GM23338 (cell line): ENCODE measurements around the gene GPR87. TPM values are rescaled to one million over a fixed set of nuclear protein-coding genes. Genes with fewer than 3 reads are reported as not detected.

Experiments
- ATAC-seq: fragments of 200-7000 bp; cut with Tn5 transposase; 3 replicates; pipeline ENCODE4 v1.9.1; 2020
- DNase-seq: peaks from one replicate; pipeline ENCODE4 v3.0.0-alpha.2; 2015; ENCODE audit warnings: low spot score
- H2AFZ ChIP-seq: fragments of 200-600 bp; sonication (generic); 2 replicates; pipeline ENCODE4 v1.8.0; 2016; ENCODE audit warnings: antibody characterized with exemption, mild to moderate bottlenecking, moderate library complexity
- H3F3A ChIP-seq: fragments of 200-600 bp; sonication (generic); replicated peaks from 2 replicates; pipeline ENCODE4 v1.8.0; 2017; ENCODE audit warnings: antibody characterized with exemption, mixed run types, low read depth
- H3K27ac ChIP-seq: fragments of 200-600 bp; sonication (generic); 2 replicates; pipeline ENCODE4 v1.6.1; 2016; ENCODE audit warnings: low read depth
- H3K27me3 ChIP-seq: fragments of 200-600 bp; sonication (generic); 2 replicates; pipeline ENCODE4 v1.8.0; 2016; ENCODE audit warnings: mild to moderate bottlenecking, mixed run types, moderate library complexity; ENCODE audit not compliant: insufficient read depth
- H3K36me3 ChIP-seq: fragments of 200-600 bp; sonication (generic); 2 replicates; pipeline ENCODE4 v1.8.0; 2016; ENCODE audit warnings: mild to moderate bottlenecking; ENCODE audit not compliant: insufficient read depth
- H3K4me1 ChIP-seq: fragments of 200-600 bp; sonication (generic); 2 replicates; pipeline ENCODE4 v1.8.0; 2016; ENCODE audit warnings: mild to moderate bottlenecking, moderate library complexity; ENCODE audit not compliant: insufficient read depth
- H3K4me2 ChIP-seq: fragments of 200-600 bp; sonication (generic); 2 replicates; pipeline ENCODE4 v1.7.1; 2017; ENCODE audit warnings: mixed run types
- H3K4me3 ChIP-seq: fragments of 200-600 bp; sonication (generic); 2 replicates; pipeline ENCODE4 v1.6.1; 2016; ENCODE audit warnings: mixed run types
- H3K79me2 ChIP-seq: fragments of 200-600 bp; sonication (generic); replicated peaks from 2 replicates; pipeline ENCODE4 v1.8.0; 2017; ENCODE audit warnings: mild to moderate bottlenecking; ENCODE audit not compliant: insufficient read depth
- H3K9me2 ChIP-seq: fragments of 200-600 bp; sonication (generic); 2 replicates; pipeline ENCODE4 v1.8.0; 2017; ENCODE audit not compliant: insufficient read depth
- H4K20me1 ChIP-seq: fragments of 200-600 bp; sonication (generic); replicated peaks from 2 replicates; pipeline ENCODE4 v1.8.0; 2017; ENCODE audit warnings: mild to moderate bottlenecking; ENCODE audit not compliant: insufficient read depth
- H3K27ac Mint-ChIP-seq: 2 replicates; pipeline ENCODE4 v1.8.0; 2020; ENCODE audit warnings: inconsistent platforms, mild to moderate bottlenecking, moderate library complexity, mixed read lengths
- H3K27me3 Mint-ChIP-seq: 3 replicates; pipeline ENCODE4 v1.8.0; 2022; ENCODE audit warnings: low read depth, mild to moderate bottlenecking, moderate library complexity, mixed read lengths, inconsistent platforms; ENCODE audit not compliant: insufficient read depth, poor library complexity
- H3K36me3 Mint-ChIP-seq: 3 replicates; pipeline ENCODE4 v1.8.0; 2021; ENCODE audit warnings: low read depth, mild to moderate bottlenecking, inconsistent platforms, moderate library complexity, mixed read lengths
- H3K4me1 Mint-ChIP-seq: 3 replicates; pipeline ENCODE4 v1.8.0; 2020; ENCODE audit warnings: mild to moderate bottlenecking, inconsistent platforms, mixed read lengths
- H3K4me3 Mint-ChIP-seq: 3 replicates; pipeline ENCODE4 v1.8.0; 2021; ENCODE audit warnings: moderate library complexity, mild to moderate bottlenecking, inconsistent platforms, mixed read lengths
- H3K9me3 Mint-ChIP-seq: 3 replicates; pipeline ENCODE4 v1.8.0; 2020; ENCODE audit warnings: moderate library complexity, mild to moderate bottlenecking, inconsistent platforms, mixed read lengths
- CREB1 ChIP-seq: fragments of 250-450 bp; sonication (Bioruptor Pico); IDR thresholded peaks from 2 replicates; pipeline ENCODE4 v1.5.0; 2020; ENCODE audit warnings: low read depth, mild to moderate bottlenecking, moderate library complexity
- EZH2 ChIP-seq: fragments of 200-600 bp; sonication (generic); IDR thresholded peaks from one replicate; pipeline ENCODE4 v1.8.0; 2017; ENCODE audit warnings: antibody characterized with exemption, mild to moderate bottlenecking, low read depth; ENCODE audit not compliant: unreplicated experiment
- EZH2phosphoT487 ChIP-seq: fragments of 200-600 bp; sonication (generic); IDR thresholded peaks from one replicate; pipeline ENCODE4 v1.8.1; 2018; ENCODE audit warnings: antibody characterized with exemption; ENCODE audit not compliant: unreplicated experiment
- JUNB ChIP-seq: IDR thresholded peaks from one replicate; pipeline ENCODE4 v1.6.1; 2016; ENCODE audit warnings: antibody characterized with exemption; ENCODE audit not compliant: unreplicated experiment
- NANOG ChIP-seq: IDR thresholded peaks from 2 replicates; pipeline ENCODE4 v1.6.1; 2016; ENCODE audit warnings: antibody characterized with exemption, borderline replicate concordance
- POLR2AphosphoS5 ChIP-seq: IDR thresholded peaks from 2 replicates; pipeline ENCODE4 v1.6.1; 2016; ENCODE audit warnings: antibody characterized with exemption, low read depth
- STAT1 ChIP-seq: IDR thresholded peaks from one replicate; pipeline ENCODE4 v1.6.1; 2016; ENCODE audit warnings: antibody characterized with exemption; ENCODE audit not compliant: unreplicated experiment
- ZNF114 ChIP-seq: fragments of 250-450 bp; sonication (Bioruptor Pico); IDR thresholded peaks from 2 replicates; pipeline ENCODE4 v1.5.0; 2020; ENCODE audit warnings: mild to moderate bottlenecking, moderate library complexity
- ZNF331 ChIP-seq: fragments of 250-450 bp; sonication (Bioruptor Pico); IDR thresholded peaks from 2 replicates; pipeline ENCODE4 v1.5.0; 2020; ENCODE audit warnings: low read depth, mild to moderate bottlenecking, moderate library complexity
- polyA plus RNA-seq: library from polyadenylated mRNA; unstranded; fragments of >200 nt; fragmentation: Nextera tagmentation; extraction: Ambion mirVana; gene quantifications from 2 replicates; pipeline ENCODE4 v1.2.1, GENCODE V29; 2016
- total RNA-seq: library from RNA; depleted of rRNA; stranded (reverse); fragments of >200 nt; shearing (Covaris generic); gene quantifications from 2 replicates; pipeline ENCODE4 v1.2.3, GENCODE V29; 2014
- TF ChIP-seq, protein P1 (sequence below): IDR thresholded peaks from 2 replicates; pipeline ENCODE4 v1.6.1; 2016; ENCODE audit warnings: antibody characterized with exemption
- TF ChIP-seq, protein P2 (sequence below), 2 experiments: fragments of 200-600 bp in 1 of 2; sonication (generic) in 1 of 2; conservative IDR thresholded peaks; 2 replicates each; pipeline versions ENCODE4 v1.5.1 to v1.6.1; 2016 to 2017; ENCODE audit warnings: antibody characterized with exemption in 2 of 2, low read depth in 2 of 2, mild to moderate bottlenecking in 2 of 2, moderate library complexity in 1 of 2
- TF ChIP-seq, protein P3 (sequence below): IDR thresholded peaks from one replicate; pipeline ENCODE4 v1.6.1; 2018; ENCODE audit warnings: antibody characterized with exemption; ENCODE audit not compliant: unreplicated experiment
- TF ChIP-seq, protein P4 (sequence below): fragments of 250-450 bp; sonication (Bioruptor Pico); IDR thresholded peaks from 2 replicates; pipeline ENCODE4 v1.5.0; 2020; ENCODE audit warnings: mild to moderate bottlenecking, moderate library complexity

Gene GPR87
- total and polyA plus RNA-seq, 2 experiments from 2014 or later, result 0.21 TPM; not detected in 1

DNA sequence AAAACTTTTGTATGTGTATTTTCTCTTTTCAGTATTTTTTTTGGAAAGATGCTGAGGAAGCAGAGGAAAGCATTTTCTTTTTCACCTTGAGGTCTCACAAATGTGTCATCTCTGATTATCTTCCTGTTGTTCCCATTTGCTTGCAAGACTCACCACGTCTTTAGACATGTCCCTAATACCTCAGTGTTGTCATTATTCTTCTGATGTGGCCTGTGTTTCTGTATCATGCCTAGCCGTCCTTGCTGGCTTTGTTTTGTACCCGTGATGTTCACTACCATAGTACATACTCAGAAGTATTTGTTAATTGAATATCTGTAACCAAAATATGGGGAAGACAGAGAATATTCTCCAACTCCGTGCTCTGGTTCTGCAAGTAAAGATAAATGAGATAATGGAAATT, 33.2 kb downstream of the GPR87 start:
- Histone ChIP-seq H2AFZ (no peak overlapping the region), H3K36me3 (no peaks in the 10 kb centered on the region), H3K9me2 (no peaks in the 10 kb centered on the region), H3F3A (no peaks in the 10 kb centered on the region), H3K4me1 (no peaks in the 10 kb centered on the region), H3K4me2 (no peak overlapping the region), H4K20me1 (0 out of 2 replicates have a peak, but pooled peaks cover 2% of the 10 kb centered on the region), H3K4me3 (no peak overlapping the region), H3K27me3 (no peaks in the 10 kb centered on the region), H3K79me2 (no peaks in the 10 kb centered on the region), H3K27ac (no peak overlapping the region)
- no peak for ATAC-seq
- Mint-ChIP-seq H3K9me3 (no peaks in the 10 kb centered on the region), H3K27me3 (peaks cover 3% of the 10 kb centered on the region), H3K4me3 (no peak overlapping the region), H3K27ac (no peak overlapping the region), H3K36me3 (no peaks in the 10 kb centered on the region), H3K4me1 (no peaks in the 10 kb centered on the region; the same call in 2 of the 3 replicates)
- TF ChIP-seq, protein P1, sequence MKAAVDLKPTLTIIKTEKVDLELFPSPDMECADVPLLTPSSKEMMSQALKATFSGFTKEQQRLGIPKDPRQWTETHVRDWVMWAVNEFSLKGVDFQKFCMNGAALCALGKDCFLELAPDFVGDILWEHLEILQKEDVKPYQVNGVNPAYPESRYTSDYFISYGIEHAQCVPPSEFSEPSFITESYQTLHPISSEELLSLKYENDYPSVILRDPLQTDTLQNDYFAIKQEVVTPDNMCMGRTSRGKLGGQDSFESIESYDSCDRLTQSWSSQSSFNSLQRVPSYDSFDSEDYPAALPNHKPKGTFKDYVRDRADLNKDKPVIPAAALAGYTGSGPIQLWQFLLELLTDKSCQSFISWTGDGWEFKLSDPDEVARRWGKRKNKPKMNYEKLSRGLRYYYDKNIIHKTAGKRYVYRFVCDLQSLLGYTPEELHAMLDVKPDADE, result no peak
- TF ChIP-seq NANOG (no peak), ZNF114 (CRISPR knock-in tag) (no peak), EZH2phosphoT487 (no peak), CREB1 (no peak), POLR2AphosphoS5 (no peak), JUNB (no peak), EZH2 (no peak), ZNF331 (CRISPR knock-in tag) (no peak), STAT1 (no peak)
- TF ChIP-seq, protein P2, sequence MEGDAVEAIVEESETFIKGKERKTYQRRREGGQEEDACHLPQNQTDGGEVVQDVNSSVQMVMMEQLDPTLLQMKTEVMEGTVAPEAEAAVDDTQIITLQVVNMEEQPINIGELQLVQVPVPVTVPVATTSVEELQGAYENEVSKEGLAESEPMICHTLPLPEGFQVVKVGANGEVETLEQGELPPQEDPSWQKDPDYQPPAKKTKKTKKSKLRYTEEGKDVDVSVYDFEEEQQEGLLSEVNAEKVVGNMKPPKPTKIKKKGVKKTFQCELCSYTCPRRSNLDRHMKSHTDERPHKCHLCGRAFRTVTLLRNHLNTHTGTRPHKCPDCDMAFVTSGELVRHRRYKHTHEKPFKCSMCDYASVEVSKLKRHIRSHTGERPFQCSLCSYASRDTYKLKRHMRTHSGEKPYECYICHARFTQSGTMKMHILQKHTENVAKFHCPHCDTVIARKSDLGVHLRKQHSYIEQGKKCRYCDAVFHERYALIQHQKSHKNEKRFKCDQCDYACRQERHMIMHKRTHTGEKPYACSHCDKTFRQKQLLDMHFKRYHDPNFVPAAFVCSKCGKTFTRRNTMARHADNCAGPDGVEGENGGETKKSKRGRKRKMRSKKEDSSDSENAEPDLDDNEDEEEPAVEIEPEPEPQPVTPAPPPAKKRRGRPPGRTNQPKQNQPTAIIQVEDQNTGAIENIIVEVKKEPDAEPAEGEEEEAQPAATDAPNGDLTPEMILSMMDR (conservative IDR thresholded peaks at IDR 0.05; ENCODE audit: low read depth in 2 of 2), result no peak
- TF ChIP-seq, protein P3, sequence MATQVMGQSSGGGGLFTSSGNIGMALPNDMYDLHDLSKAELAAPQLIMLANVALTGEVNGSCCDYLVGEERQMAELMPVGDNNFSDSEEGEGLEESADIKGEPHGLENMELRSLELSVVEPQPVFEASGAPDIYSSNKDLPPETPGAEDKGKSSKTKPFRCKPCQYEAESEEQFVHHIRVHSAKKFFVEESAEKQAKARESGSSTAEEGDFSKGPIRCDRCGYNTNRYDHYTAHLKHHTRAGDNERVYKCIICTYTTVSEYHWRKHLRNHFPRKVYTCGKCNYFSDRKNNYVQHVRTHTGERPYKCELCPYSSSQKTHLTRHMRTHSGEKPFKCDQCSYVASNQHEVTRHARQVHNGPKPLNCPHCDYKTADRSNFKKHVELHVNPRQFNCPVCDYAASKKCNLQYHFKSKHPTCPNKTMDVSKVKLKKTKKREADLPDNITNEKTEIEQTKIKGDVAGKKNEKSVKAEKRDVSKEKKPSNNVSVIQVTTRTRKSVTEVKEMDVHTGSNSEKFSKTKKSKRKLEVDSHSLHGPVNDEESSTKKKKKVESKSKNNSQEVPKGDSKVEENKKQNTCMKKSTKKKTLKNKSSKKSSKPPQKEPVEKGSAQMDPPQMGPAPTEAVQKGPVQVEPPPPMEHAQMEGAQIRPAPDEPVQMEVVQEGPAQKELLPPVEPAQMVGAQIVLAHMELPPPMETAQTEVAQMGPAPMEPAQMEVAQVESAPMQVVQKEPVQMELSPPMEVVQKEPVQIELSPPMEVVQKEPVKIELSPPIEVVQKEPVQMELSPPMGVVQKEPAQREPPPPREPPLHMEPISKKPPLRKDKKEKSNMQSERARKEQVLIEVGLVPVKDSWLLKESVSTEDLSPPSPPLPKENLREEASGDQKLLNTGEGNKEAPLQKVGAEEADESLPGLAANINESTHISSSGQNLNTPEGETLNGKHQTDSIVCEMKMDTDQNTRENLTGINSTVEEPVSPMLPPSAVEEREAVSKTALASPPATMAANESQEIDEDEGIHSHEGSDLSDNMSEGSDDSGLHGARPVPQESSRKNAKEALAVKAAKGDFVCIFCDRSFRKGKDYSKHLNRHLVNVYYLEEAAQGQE, result no peak
- TF ChIP-seq, protein P4, sequence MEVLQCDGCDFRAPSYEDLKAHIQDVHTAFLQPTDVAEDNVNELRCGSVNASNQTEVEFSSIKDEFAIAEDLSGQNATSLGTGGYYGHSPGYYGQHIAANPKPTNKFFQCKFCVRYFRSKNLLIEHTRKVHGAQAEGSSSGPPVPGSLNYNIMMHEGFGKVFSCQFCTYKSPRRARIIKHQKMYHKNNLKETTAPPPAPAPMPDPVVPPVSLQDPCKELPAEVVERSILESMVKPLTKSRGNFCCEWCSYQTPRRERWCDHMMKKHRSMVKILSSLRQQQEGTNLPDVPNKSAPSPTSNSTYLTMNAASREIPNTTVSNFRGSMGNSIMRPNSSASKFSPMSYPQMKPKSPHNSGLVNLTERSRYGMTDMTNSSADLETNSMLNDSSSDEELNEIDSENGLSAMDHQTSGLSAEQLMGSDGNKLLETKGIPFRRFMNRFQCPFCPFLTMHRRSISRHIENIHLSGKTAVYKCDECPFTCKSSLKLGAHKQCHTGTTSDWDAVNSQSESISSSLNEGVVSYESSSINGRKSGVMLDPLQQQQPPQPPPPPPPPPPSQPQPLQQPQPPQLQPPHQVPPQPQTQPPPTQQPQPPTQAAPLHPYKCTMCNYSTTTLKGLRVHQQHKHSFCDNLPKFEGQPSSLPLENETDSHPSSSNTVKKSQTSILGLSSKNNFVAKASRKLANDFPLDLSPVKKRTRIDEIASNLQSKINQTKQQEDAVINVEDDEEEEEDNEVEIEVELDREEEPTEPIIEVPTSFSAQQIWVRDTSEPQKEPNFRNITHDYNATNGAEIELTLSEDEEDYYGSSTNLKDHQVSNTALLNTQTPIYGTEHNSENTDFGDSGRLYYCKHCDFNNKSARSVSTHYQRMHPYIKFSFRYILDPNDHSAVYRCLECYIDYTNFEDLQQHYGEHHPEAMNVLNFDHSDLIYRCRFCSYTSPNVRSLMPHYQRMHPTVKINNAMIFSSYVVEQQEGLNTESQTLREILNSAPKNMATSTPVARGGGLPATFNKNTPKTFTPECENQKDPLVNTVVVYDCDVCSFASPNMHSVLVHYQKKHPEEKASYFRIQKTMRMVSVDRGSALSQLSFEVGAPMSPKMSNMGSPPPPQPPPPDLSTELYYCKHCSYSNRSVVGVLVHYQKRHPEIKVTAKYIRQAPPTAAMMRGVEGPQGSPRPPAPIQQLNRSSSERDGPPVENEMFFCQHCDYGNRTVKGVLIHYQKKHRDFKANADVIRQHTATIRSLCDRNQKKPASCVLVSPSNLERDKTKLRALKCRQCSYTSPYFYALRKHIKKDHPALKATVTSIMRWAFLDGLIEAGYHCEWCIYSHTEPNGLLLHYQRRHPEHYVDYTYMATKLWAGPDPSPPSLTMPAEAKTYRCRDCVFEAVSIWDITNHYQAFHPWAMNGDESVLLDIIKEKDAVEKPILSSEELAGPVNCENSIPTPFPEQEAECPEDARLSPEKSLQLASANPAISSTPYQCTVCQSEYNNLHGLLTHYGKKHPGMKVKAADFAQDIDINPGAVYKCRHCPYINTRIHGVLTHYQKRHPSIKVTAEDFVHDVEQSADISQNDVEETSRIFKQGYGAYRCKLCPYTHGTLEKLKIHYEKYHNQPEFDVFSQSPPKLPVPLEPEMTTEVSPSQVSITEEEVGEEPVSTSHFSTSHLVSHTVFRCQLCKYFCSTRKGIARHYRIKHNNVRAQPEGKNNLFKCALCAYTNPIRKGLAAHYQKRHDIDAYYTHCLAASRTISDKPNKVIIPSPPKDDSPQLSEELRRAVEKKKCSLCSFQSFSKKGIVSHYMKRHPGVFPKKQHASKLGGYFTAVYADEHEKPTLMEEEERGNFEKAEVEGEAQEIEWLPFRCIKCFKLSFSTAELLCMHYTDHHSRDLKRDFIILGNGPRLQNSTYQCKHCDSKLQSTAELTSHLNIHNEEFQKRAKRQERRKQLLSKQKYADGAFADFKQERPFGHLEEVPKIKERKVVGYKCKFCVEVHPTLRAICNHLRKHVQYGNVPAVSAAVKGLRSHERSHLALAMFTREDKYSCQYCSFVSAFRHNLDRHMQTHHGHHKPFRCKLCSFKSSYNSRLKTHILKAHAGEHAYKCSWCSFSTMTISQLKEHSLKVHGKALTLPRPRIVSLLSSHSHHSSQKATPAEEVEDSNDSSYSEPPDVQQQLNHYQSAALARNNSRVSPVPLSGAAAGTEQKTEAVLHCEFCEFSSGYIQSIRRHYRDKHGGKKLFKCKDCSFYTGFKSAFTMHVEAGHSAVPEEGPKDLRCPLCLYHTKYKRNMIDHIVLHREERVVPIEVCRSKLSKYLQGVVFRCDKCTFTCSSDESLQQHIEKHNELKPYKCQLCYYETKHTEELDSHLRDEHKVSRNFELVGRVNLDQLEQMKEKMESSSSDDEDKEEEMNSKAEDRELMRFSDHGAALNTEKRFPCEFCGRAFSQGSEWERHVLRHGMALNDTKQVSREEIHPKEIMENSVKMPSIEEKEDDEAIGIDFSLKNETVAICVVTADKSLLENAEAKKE (CRISPR knock-in tag), result no peak
- no peak for DNase-seq
